AG04449 (cell line): Measurements from ENCODE around the gene CRADD.
A peak's percentile ranks its signal among the peaks of the same experiment; 100 is the strongest.

ENCODE experiments used
- CTCF ChIA-PET: fragments of 350-600 bp; formaldehyde crosslinking; extraction: SDS; loops from one replicate; lab custom pipeline; 2021; ENCODE audit warnings: antibody characterized with exemption; lab: Yijun Ruan, JAX
- POLR2A ChIA-PET: fragments of 400-600, 350-600 bp; formaldehyde crosslinking; extraction: SDS; loops from one replicate; lab custom pipeline; 2020; ENCODE audit warnings: antibody characterized with exemption, inconsistent platforms; lab: Yijun Ruan, JAX
- DNase-seq: peaks from one replicate; pipeline ENCODE4 v3.0.0-alpha.2; 2010; ENCODE audit warnings: low read depth, low spot score
- H3K4me3 ChIP-seq: 2 replicates; pipeline ENCODE4 v1.5.1; 2011; ENCODE audit warnings: low read depth, mild to moderate bottlenecking, control low read depth, low read length
- CTCF ChIP-seq: IDR thresholded peaks from one replicate; pipeline ENCODE4 v1.5.1; 2011; ENCODE audit warnings: mild to moderate bottlenecking, moderate library complexity, low read length, control low read depth, inconsistent platforms; ENCODE audit not compliant: insufficient read depth; ENCODE audit errors: missing control alignments

Gene CRADD

GRCh38 chr12:93851257-93851671, 174.1 kb downstream of the CRADD start:
- no peak for TF ChIP-seq CTCF
- no peak overlapping the region for H3K4me3 ChIP-seq
- ChIA-PET CTCF (interaction anchor here (0.8 to 2.8 kb wide), 3 partner anchors 13 to 250 kb away, joined by 3 to 6 read pairs (median 3); no protein-coding TSS in a partner anchor), POLR2A (no interaction called here)
- no peak for DNase-seq

GRCh38 chr12:93852173-93852591, 175.0 kb downstream of the CRADD start:
- no peak overlapping the region for H3K4me3 ChIP-seq
- no peak for DNase-seq
- CTCF ChIA-PET, result interaction anchor here (0.8 to 2.8 kb wide), 3 partner anchors 14 to 249 kb away, joined by 3 to 6 read pairs (median 3); no protein-coding TSS in a partner anchor
- TF ChIP-seq CTCF, result no peak
- POLR2A ChIA-PET, result no interaction called here

GRCh38 chr12:93853698-93854478, 176.7 kb downstream of the CRADD start:
- POLR2A ChIA-PET, result no interaction called here
- no peak for TF ChIP-seq CTCF
- CTCF ChIA-PET, result interaction anchor here (0.7 kb wide), 1 partner anchor 247 kb away, joined by 3 read pairs; no protein-coding TSS in a partner anchor
- no peak overlapping the region for H3K4me3 ChIP-seq
- DNase-seq, result no peak

- no peak overlapping the region for H3K4me3 ChIP-seq
- no peak for TF ChIP-seq CTCF
- CTCF ChIA-PET, result no interaction called here
- POLR2A ChIA-PET, result no interaction called here
- DNase-seq, result no peak
Observed at GRCh38 chr12:93855261-93855660, 178.1 kb downstream of the CRADD start.

- no peak overlapping the region for H3K4me3 ChIP-seq
- no peak for DNase-seq
- ChIA-PET CTCF (no interaction called here), POLR2A (no interaction called here)
- TF ChIP-seq CTCF, result no peak
Observed at GRCh38 chr12:93856611-93857010, 179.4 kb downstream of the CRADD start.

- TF ChIP-seq CTCF, result no peak
- ChIA-PET CTCF (interaction anchor here (2.0 kb wide), 1 partner anchor 244 kb away, joined by 5 read pairs; no protein-coding TSS in a partner anchor), POLR2A (no interaction called here)
- DNase-seq, result peak; percentile 41
- no peak overlapping the region for H3K4me3 ChIP-seq
Observed at GRCh38 chr12:93857279-93857938, 180.2 kb downstream of the CRADD start.
